ENCODE results near the gene CROCC.

The CROCC gene

GRCh38 chr1:16988210-16988609 is 66.5 kb downstream of the CROCC start:
- DNase-seq: no peak

GRCh38 chr1:16989676-16990391 is 68.1 kb downstream of the CROCC start:
- no peak for DNase-seq

GRCh38 chr1:16991571-16991970 is 69.8 kb downstream of the CROCC start:
- no peak for DNase-seq

GRCh38 chr1:16992102-16992501 is 70.4 kb downstream of the CROCC start:
- no peak for DNase-seq

GRCh38 chr1:16992675-16993074 is 70.9 kb downstream of the CROCC start:
- no peak for DNase-seq

- DNase-seq: no peak
These were observed 71.8 kb downstream of the CROCC start for GRCh38 chr1:16993521-16994038.

GRCh38 chr1:16996845-16997244 is 75.1 kb downstream of the CROCC start:
- DNase-seq: no peak

- DNase-seq: no peak
These were observed 76.9 kb downstream of the CROCC start for GRCh38 chr1:16998589-16998988.

GRCh38 chr1:16999863-17000262 is 78.1 kb downstream of the CROCC start:
- DNase-seq: no peak

- no peak for DNase-seq
These were observed 80.2 kb downstream of the CROCC start for GRCh38 chr1:17001760-17002523.

- no peak for DNase-seq
These were observed 80.8 kb downstream of the CROCC start for GRCh38 chr1:17002524-17002902.

GRCh38 chr1:17004466-17005364 is 83.0 kb downstream of the CROCC start:
- DNase-seq: no peak

GRCh38 chr1:17005365-17005740 is 83.6 kb downstream of the CROCC start:
- DNase-seq: no peak

- DNase-seq: no peak
These were observed 85.4 kb downstream of the CROCC start for GRCh38 chr1:17007121-17007520.

GRCh38 chr1:17008208-17008855 is 86.6 kb downstream of the CROCC start:
- DNase-seq: no peak

GRCh38 chr1:17009706-17010105 is 88.0 kb downstream of the CROCC start:
- no peak for DNase-seq

- no peak for DNase-seq
These were observed 89.3 kb downstream of the CROCC start for GRCh38 chr1:17011092-17011438.

GRCh38 chr1:17011439-17012307 is 89.9 kb downstream of the CROCC start, which contains the start of gene ATP13A2:
TSS of gene ATP13A2 (minus strand) at chr1:17011928. CDS start at chr1:17011738, 190 bp downstream.
- DNase-seq: peak; percentile 75

- no peak for DNase-seq
These were observed 91.2 kb downstream of the CROCC start for GRCh38 chr1:17012775-17013490.

GRCh38 chr1:17013491-17014320 is 92.0 kb downstream of the CROCC start:
- DNase-seq: no peak

Data from T-helper 9 cell (primary cell).